HG02970 (cell line): ENCODE measurements around the gene FBXO31.
A peak's percentile ranks its signal among the peaks of the same experiment; 100 is the strongest.
"Not testable (repeated sequence)": the region's sequence is repeated elsewhere in the genome, so short reads cannot be mapped to it uniquely, and the experiment has no call there.

Experiments
- ATAC-seq: cut with Tn5 transposase; IDR thresholded peaks from one replicate; pipeline ENCODE4 v1.9.1; 2021; ENCODE audit warnings: mild to moderate bottlenecking, moderate library complexity, moderate number of reproducible peaks; ENCODE audit not compliant: unreplicated experiment, low FRiP score

FBXO31 gene

DNA sequence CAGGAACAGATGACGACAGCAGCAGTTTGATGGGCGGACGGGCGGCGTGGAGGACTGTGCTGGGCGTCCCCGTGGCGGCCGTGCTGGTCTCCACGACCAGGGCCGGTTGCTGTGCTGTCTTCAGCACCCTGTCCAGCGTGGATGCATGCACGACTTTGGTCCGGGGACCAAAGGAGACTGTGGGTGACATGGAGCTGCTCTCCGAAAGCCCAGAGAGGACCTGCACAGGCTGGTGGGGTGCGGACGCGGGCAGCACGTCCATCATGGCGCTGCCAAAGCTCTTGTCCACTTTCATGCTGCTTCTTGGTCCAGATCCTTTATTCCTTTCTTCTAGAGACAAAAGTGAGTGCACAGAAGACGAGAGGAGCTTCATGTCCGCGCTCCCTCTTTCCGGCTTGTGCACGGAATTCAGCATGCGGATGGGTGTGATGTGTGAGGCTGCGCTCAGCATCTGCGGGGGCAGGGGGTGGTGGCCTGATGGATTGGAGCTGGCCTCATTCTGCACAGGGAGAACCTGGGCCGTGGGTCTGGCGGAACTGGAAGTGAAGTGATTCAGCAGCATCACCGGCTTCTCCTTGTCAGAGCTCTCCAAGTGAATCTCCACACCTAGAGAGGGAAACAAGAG lies 28.9 kb upstream of the FBXO31 start:
- ATAC-seq: no peak

GRCh38 chr16:87411375-87412271 lies 28.0 kb upstream of the FBXO31 start:
- no peak for ATAC-seq

DNA sequence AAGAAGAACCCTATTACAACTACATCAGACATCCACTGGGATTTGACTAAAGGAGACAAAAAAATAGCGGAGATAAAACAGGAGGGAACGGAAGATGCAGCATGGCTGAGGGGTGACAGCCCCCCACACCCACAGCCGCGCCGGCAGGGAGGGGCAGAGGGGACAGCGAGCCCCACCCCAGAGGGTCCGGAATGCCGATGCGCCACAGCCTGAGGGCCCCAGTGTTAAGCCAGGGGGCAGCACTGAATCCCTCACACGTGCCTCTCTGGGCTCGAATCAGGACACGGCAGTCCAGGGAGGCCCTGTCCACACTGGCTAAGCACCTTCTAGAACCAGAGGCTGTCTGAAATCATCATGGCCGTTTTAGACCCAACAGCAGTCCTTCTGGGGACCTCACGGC lies 27.4 kb upstream of the FBXO31 start:
- ATAC-seq: no peak

DNA sequence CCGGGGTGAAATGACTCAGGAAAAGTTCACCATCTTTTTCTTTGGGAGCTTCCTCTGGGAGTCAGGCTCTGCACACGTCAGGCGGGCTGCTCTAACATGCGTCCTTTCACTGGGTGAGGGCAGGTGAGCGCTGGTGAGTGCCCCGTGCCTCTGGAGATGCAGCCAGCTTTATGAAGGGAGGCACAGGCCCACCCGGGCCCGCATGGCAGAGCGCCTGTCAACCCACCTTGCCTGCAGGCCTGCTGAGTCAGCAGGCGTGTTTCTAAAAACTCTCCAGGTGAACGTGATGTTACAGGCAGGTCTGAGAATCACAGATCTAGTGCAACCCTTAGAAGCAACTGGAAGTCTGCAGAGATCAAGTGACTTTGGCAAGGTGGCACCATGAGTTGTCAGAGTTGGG lies 27.0 kb upstream of the FBXO31 start:
- no peak for ATAC-seq

GRCh38 chr16:87409781-87410180 lies 26.2 kb upstream of the FBXO31 start:
- ATAC-seq: no peak

- ATAC-seq: no peak
Observed at GRCh38 chr16:87409153-87409552, 25.6 kb upstream of the FBXO31 start.

- no peak for ATAC-seq
Observed at GRCh38 chr16:87407511-87408112, 24.0 kb upstream of the FBXO31 start.

- ATAC-seq: no peak
Observed at GRCh38 chr16:87406495-87407088, 23.0 kb upstream of the FBXO31 start.

GRCh38 chr16:87404764-87405625 lies 21.4 kb upstream of the FBXO31 start:
- ATAC-seq: no peak

DNA sequence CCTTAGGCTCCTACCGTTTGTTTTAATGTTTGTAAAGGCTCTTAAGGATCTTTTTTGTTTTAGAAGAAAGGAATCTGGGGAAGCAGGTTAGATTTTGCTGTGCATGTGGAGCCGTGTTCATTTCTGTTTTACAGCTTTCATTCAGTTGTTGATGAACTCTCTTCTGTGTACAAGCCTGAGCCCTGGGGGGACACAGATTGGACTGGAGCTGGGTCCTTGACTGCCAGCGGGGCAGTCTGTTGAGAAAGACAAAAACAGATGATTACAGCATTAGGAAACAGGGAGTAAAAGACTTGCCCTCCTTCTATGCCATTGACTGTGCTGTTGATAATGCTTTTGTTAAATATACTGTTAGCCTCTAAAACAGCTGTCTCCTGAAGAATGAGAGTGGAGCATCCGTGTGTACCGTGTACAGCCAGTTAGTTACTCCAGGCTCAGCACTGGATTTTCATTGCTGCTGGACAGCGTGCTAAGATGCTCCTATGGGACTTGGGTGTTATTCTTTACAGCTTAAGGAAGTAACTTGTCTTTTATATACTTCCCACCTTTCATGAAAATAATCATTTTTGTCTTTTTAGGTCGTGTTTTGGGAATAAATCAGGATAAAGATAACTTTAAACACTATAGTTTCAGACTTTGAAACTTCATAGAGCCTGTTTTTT lies 11.7 kb upstream of the FBXO31 start:
- no peak for ATAC-seq

DNA sequence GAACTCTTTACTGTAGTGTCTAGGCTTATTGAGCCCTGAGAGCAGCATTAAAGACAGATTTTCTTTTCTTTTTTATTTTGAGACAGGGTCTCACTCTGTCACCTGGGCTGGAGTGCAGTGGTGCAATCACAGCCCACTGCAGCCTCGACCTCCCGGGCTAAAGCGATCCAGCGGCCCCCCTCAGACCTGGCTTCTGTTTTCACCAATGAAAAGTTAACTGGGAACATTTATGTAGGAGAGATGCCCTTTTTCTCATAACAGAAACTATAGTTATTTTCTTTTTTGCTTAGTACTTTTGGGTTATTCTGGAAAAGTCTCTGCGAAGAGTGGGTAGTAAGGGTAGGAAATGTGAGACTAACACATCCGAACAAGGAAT lies 10.1 kb upstream of the FBXO31 start:
- ATAC-seq: no peak

- ATAC-seq: no peak
Observed at GRCh38 chr16:87392821-87393679, 9.5 kb upstream of the FBXO31 start.

DNA sequence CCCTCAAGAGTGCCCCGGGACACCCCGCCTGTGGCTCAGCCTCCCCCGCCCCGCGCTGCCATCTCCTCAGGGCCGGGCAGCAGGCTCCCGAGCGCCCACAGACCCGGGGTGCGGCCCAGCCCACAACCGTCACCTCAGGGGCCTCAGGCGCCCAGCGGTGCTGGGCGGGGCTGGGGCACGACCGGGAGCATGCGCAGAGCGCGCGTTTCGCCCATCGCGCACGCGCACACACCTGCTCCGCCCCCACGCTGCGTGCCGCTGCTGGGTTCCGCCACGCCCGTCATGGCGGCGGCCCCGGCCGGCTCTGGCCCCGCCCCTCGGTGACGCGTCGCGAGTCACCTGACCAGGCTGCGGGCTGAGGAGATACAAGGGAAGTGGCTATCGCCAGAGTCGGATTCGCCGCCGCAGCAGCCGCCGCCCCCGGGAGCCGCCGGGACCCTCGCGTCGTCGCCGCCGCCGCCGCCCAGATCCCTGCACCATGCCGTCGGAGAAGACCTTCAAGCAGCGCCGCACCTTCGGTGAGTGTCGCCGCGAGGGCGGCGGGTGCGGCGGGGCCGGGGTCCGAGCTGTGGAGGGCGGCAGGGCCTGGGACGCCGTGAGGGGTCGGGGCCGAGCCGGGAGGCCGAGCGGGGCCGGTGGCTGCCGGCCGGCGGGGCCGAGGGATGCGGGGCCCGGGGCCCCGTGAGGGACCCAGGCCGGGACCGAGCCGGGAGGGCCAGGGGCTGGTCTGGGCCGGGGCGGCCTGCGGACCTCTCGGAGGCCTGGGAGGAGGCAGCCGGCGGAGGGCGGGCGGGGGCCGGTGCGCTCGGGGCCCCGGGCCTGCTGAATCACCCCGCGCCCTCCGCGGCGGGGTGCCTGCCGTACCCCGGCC lies 8.6 kb upstream of the FBXO31 start, which contains the start of gene MAP1LC3B:
Gene MAP1LC3B (plus strand): TSS at position 387 of the 871 bp plus-strand sequence. CDS start 92 bp downstream, at position 479.
- peak; percentile 74 for ATAC-seq

- ATAC-seq: no peak
Observed at GRCh38 chr16:87391324-87391949, 7.9 kb upstream of the FBXO31 start.

GRCh38 chr16:87390641-87391323 lies 7.2 kb upstream of the FBXO31 start:
- ATAC-seq: no peak

- ATAC-seq: not testable (repeated sequence)
Observed at GRCh38 chr16:87389914-87390313, 6.3 kb upstream of the FBXO31 start.

- no peak for ATAC-seq
Observed at GRCh38 chr16:87389245-87389644, 5.7 kb upstream of the FBXO31 start.
